HG03066 (cell line): ENCODE results near the gene RNU6-8.

Experiments
- ATAC-seq: cut with Tn5 transposase; IDR thresholded peaks from one replicate; pipeline ENCODE4 v1.9.1; 2021; ENCODE audit warnings: low read depth; ENCODE audit not compliant: unreplicated experiment

The RNU6-8 gene

GRCh38 chr14:32166029-32166428 lies 37.0 kb downstream of the RNU6-8 start:
- ATAC-seq: no peak
